Neural progenitor cell (in vitro differentiated cells): ENCODE data around the gene POLR1G. TPM values are rescaled to one million over a fixed set of nuclear protein-coding genes. Genes with fewer than 3 reads are reported as not detected.
A peak's percentile ranks its signal among the peaks of the same experiment; 100 is the strongest.

ENCODE experiments used
- DNase-seq: peaks from one replicate; pipeline ENCODE4 v3.0.0-alpha.2; 2016; ENCODE audit warnings: low spot score
- H2AFZ ChIP-seq: fragments of 200-600 bp; sonication (generic); replicated peaks from 2 replicates; pipeline ENCODE4 v1.6.1; 2016; ENCODE audit warnings: antibody characterized with exemption
- H3F3A ChIP-seq: fragments of 200-600 bp; sonication (generic); 2 replicates; pipeline ENCODE4 v1.6.1; 2016; ENCODE audit warnings: antibody characterized with exemption, low read depth
- H3K27ac ChIP-seq: fragments of 200-600 bp; sonication (generic); 2 replicates; pipeline ENCODE4 v1.5.1; 2016; ENCODE audit warnings: mild to moderate bottlenecking
- H3K27me3 ChIP-seq: fragments of 200-600 bp; sonication (generic); 2 replicates; pipeline ENCODE4 v1.6.1; 2016; ENCODE audit warnings: mild to moderate bottlenecking, moderate library complexity
- H3K36me3 ChIP-seq: fragments of 200-600 bp; sonication (generic); 2 replicates; pipeline ENCODE4 v1.5.1; 2016
- H3K4me1 ChIP-seq: fragments of 200-600 bp; sonication (generic); 2 replicates; pipeline ENCODE4 v1.6.1; 2016; ENCODE audit warnings: mixed run types
- H3K4me2 ChIP-seq: fragments of 200-600 bp; sonication (generic); 2 replicates; pipeline ENCODE4 v1.6.1; 2016
- H3K4me3 ChIP-seq: fragments of 200-600 bp; sonication (generic); 2 replicates; pipeline ENCODE4 v1.5.1; 2016
- H3K79me2 ChIP-seq: fragments of 200-600 bp; sonication (generic); 2 replicates; pipeline ENCODE4 v1.6.1; 2016; ENCODE audit warnings: low read depth
- H3K9ac ChIP-seq: fragments of 200-600 bp; sonication (generic); 2 replicates; pipeline ENCODE4 v1.6.1; 2016
- H3K9me3 ChIP-seq: fragments of 200-600 bp; sonication (generic); 2 replicates; pipeline ENCODE4 v1.5.1; 2016; ENCODE audit warnings: low read depth
- H4K20me1 ChIP-seq: fragments of 200-600 bp; sonication (generic); 2 replicates; pipeline ENCODE4 v1.6.1; 2016; ENCODE audit warnings: low read depth
- H3K27ac Mint-ChIP-seq: 3 replicates; pipeline ENCODE4 v1.8.0; 2021; ENCODE audit warnings: mixed read lengths
- H3K27me3 Mint-ChIP-seq: 2 replicates; pipeline ENCODE4 v1.8.0; 2022; ENCODE audit warnings: low read depth, mild to moderate bottlenecking, inconsistent platforms, moderate library complexity, mixed read lengths; ENCODE audit not compliant: insufficient read depth
- H3K36me3 Mint-ChIP-seq: 3 replicates; pipeline ENCODE4 v1.8.0; 2021; ENCODE audit warnings: mixed read lengths
- H3K4me1 Mint-ChIP-seq: 3 replicates; pipeline ENCODE4 v1.8.0; 2021; ENCODE audit warnings: mixed read lengths
- H3K4me3 Mint-ChIP-seq: 3 replicates; pipeline ENCODE4 v1.8.0; 2021; ENCODE audit warnings: mild to moderate bottlenecking, moderate library complexity, mixed read lengths
- H3K9me3 Mint-ChIP-seq: 3 replicates; pipeline ENCODE4 v1.8.0; 2020; ENCODE audit warnings: mixed read lengths
- CTCF ChIP-seq: fragments of 200-600 bp; sonication (generic); IDR thresholded peaks from 2 replicates; pipeline ENCODE4 v1.5.1; 2017; ENCODE audit warnings: antibody characterized with exemption, mild to moderate bottlenecking
- EZH2 ChIP-seq: fragments of 200-600 bp; sonication (generic); IDR thresholded peaks from 2 replicates; pipeline ENCODE4 v1.6.1; 2017; ENCODE audit warnings: antibody characterized with exemption, mild to moderate bottlenecking, moderate library complexity
- EZH2phosphoT487 ChIP-seq: fragments of 200-600 bp; sonication (generic); IDR thresholded peaks from 2 replicates; pipeline ENCODE4 v1.6.1; 2017; ENCODE audit warnings: antibody characterized with exemption
- microRNA-seq: library from miRNA; unstranded; fragments of <30 nt; microRNA quantifications from one replicate; pipeline ENCODE4, GENCODE V29; 2016
- small RNA-seq: library from RNA; depleted of rRNA; stranded (forward); fragments of <200 nt; gene quantifications from one replicate; pipeline ENCODE3, GENCODE V24; 2015
- total RNA-seq: library from RNA; depleted of rRNA; stranded (reverse); fragments of >200 nt; gene quantifications from 2 replicates; pipeline ENCODE4 v1.2.3, GENCODE V29; 2015; ENCODE audit warnings: low replicate concordance

The POLR1G gene
- total RNA-seq, 1 donor from 2014 or later: 6.8 TPM

- Mint-ChIP-seq H3K4me1 (peaks cover 18% of the 10 kb centered on the region), H3K27ac (peak overlapping the region; percentile 83), H3K9me3 (no peaks in the 10 kb centered on the region), H3K4me3 (peak overlapping the region; percentile 57), H3K36me3 (no peaks in the 10 kb centered on the region), H3K27me3 (peaks cover 13% of the 10 kb centered on the region)
- Histone ChIP-seq H3K4me1 (peaks cover 4% of the 10 kb centered on the region), H3K27ac (no peak overlapping the region), H3K36me3 (no peaks in the 10 kb centered on the region), H3K27me3 (no peaks in the 10 kb centered on the region), H3K79me2 (no peaks in the 10 kb centered on the region), H3K9me3 (no peaks in the 10 kb centered on the region), H3K4me3 (no peak overlapping the region), H3K9ac (no peak overlapping the region), H2AFZ (no peak overlapping the region), H3F3A (no peaks in the 10 kb centered on the region), H3K4me2 (no peak overlapping the region), H4K20me1 (no peaks in the 10 kb centered on the region)
- no peak for DNase-seq
- TF ChIP-seq CTCF (no peak), EZH2phosphoT487 (no peak), EZH2 (no peak)
These were observed 51.3 kb downstream of the POLR1G start for GRCh38 chr19:45457776-45458175.

Small RNAs within 50 kb of the gene (microRNA-seq; reads per million reads assigned to microRNA genes)
- not detected for gene MIR6088

Small RNAs within 50 kb of the gene (small RNA-seq; reads per million reads assigned to genes)
- gene MIR6088: not detected

Other genes starting within 250 kb of the POLR1G start
- gene NKPD1, start 245.7 kb upstream of the POLR1G start, total RNA-seq: 0.02 and 0.19 TPM in 2 replicates
- 24.7 and 55.1 TPM in 2 replicates for gene TRAPPC6A, start 228.4 kb upstream of the POLR1G start, total RNA-seq
- 2.0 and 3.8 TPM in 2 replicates for gene BLOC1S3, start 227.9 kb upstream of the POLR1G start, total RNA-seq
- 0.06 TPM in 1 of 2 replicates, not detected in the other for gene EXOC3L2, start 161.2 kb upstream of the POLR1G start, total RNA-seq
- 22.8 and 30.1 TPM in 2 replicates for gene MARK4, start 155.4 kb upstream of the POLR1G start, total RNA-seq
- gene CKM, start 83.8 kb upstream of the POLR1G start, total RNA-seq: not detected in 2 replicates
- gene KLC3, start 65.9 kb upstream of the POLR1G start, total RNA-seq: 0.50 TPM in 1 of 2 replicates, not detected in the other
- gene ERCC2, start 36.1 kb upstream of the POLR1G start, total RNA-seq: 31.0 and 71.6 TPM in 2 replicates
- gene PPP1R13L, start 1.6 kb upstream of the POLR1G start, total RNA-seq: 2.9 and 8.6 TPM in 2 replicates
- 46.0 and 74.5 TPM in 2 replicates for gene ERCC1, start 17.3 kb downstream of the POLR1G start, total RNA-seq
- 2.3 and 5.4 TPM in 2 replicates for gene FOSB, start 61.4 kb downstream of the POLR1G start, total RNA-seq
- gene RTN2, start 90.4 kb downstream of the POLR1G start, total RNA-seq: 4.8 and 10.4 TPM in 2 replicates
- 2.4 and 3.6 TPM in 2 replicates for gene PPM1N, start 91.8 kb downstream of the POLR1G start, total RNA-seq
- 32.6 and 62.2 TPM in 2 replicates for gene VASP, start 100.8 kb downstream of the POLR1G start, total RNA-seq
- 3.7 and 11.3 TPM in 2 replicates for gene OPA3, start 178.2 kb downstream of the POLR1G start, total RNA-seq
- gene GPR4, start 195.6 kb downstream of the POLR1G start, total RNA-seq: not detected in 2 replicates
- gene EML2, start 232.8 kb downstream of the POLR1G start, total RNA-seq: 15.9 and 20.3 TPM in 2 replicates